Left renal cortex interstitium (tissue), 4 donors: Measurements from ENCODE around the gene APH1B. TPM values are rescaled to one million over a fixed set of nuclear protein-coding genes. Genes with fewer than 3 reads are reported as not detected.

ENCODE experiments used
- DNase-seq, 4 donors: peaks; one replicate each; pipeline ENCODE4 v3.0.0-alpha.2; 2013; ENCODE audit warnings: low read depth in 4 of 4, low spot score in 2 of 4, missing footprints in 1 of 4
- polyA plus RNA-seq, 4 donors: library from polyadenylated mRNA; unstranded; fragments of 120-200 nt; gene quantifications; one replicate each; pipeline ENCODE4 v1.2.1, GENCODE V29; 2013; ENCODE audit not compliant: insufficient read length in 4 of 4

The APH1B gene
- polyA plus RNA-seq, 4 donors: 16.9 to 19.1 (median 18.1) TPM

- no peak for DNase-seq
These were observed 71.0 kb downstream of the APH1B start for GRCh38 chr15:63348392-63348791.

GRCh38 chr15:63349156-63349555 lies 71.8 kb downstream of the APH1B start:
- no peak for DNase-seq

DNA sequence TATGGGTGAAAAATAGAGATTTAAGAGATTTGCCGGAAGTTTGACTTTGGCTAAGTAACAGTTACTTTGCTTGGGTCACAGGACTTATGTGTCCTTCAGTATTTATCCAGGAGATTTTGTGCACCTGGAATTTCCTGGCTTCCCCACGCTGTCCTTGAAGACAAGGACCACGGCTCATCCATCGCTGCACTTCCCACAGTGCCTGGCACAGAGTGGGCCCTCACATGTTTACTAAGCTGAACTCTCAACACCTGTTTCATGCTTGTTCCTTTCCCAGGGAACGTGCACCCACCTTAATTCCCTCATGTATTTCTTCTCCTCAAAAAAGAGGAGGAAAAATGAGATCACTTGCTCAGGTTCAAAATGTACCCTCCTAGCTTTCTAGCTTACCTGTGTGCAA lies 72.2 kb downstream of the APH1B start:
- no peak for DNase-seq

DNA sequence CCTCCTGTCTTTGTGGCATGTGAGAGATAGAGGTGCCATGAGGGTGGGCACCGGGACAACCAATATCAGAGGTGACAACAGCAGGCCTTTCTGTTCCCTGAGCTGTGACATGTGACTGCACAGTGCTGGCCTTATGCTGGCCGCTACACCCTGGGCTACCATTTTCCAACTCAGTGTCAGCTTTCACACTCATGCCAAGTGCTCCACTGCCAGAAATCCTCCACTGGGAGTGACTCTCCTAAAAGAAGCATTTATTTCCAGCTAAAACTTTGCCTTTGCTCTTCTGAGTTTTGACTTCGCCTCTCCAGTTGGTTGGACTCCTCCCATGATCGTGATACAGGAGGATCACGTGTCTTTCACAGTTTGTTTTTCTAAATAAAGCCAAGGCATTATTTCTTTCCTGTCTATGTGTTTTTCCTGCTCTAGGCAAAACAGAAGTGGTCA lies 72.8 kb downstream of the APH1B start:
- no peak for DNase-seq

DNA sequence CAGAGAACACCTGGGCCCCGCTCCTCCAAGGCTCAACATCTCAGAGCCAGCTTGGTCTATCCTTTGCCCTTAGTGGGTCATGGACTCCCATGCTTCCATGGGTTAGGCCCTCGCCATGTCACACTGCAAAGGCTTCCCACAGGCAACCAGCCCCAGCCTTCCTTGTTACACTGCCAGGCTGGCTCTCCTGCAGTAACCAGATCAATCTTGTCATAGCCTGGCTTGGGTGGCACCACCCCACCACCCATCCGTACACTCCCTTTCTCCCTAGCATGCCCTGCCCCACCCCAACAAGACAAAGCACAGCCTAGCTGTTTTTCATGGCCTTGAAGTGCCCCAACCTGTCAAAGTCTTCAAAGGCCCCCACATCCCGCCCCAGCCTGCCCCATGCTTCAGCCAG lies 73.8 kb downstream of the APH1B start:
- no peak for DNase-seq

DNA sequence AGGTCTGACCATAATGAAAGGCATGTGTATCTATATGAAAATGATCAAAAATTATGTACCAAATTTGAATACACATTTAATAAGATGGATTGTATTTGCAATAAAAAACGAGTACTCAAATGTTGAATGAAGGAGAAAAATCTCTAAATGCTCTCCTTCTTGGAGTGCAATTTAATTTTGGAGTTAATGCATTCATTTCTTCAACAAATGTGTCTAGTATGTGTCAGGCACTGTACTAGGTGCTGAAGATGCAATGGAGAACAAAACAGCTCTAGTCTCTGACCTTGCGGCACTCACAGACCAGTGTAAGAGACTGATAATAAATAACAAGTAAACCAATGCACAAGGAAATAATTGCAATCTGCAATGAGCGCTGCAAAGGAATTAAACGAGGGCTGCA lies 75.4 kb downstream of the APH1B start:
- DNase-seq: no peak

DNA sequence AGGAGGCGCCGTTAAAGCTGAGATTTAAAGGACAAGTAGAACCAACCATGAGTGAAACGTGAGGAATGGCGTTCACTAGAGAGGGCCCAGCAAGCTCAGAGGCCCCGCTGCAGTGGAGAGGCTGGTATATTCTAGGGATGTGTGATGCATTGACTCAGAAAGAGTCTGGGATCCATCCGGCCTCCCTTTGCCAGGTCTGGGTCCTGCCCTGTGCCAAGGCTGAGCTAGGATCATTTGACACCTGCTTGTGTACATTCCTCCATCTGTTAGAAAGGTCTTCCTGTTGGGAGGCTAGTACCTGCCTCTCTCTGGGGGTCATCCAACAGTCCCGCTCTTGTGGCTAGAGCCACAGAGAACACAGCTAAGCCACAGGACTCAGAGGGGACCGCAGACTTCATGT lies 75.9 kb downstream of the APH1B start:
- no peak for DNase-seq

DNA sequence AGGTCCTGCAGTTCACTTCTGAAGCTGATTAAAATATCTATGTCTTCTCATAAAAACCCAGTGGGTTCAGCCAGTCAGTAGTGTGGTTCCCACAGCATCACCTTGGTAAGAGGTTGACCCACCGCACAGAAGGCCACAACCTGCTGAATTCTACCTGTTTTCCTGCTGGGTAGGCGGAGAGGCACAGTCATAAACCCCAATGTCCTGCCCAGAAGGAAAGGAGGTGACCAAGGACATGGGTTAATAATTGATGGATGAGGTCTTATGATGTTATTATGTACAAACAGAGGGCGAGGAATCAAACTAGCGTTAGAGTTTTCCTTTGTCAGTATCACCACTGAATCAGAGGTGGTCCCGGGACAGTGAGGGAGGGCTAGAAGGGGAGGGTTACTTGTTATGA lies 76.5 kb downstream of the APH1B start:
- DNase-seq: no peak

DNA sequence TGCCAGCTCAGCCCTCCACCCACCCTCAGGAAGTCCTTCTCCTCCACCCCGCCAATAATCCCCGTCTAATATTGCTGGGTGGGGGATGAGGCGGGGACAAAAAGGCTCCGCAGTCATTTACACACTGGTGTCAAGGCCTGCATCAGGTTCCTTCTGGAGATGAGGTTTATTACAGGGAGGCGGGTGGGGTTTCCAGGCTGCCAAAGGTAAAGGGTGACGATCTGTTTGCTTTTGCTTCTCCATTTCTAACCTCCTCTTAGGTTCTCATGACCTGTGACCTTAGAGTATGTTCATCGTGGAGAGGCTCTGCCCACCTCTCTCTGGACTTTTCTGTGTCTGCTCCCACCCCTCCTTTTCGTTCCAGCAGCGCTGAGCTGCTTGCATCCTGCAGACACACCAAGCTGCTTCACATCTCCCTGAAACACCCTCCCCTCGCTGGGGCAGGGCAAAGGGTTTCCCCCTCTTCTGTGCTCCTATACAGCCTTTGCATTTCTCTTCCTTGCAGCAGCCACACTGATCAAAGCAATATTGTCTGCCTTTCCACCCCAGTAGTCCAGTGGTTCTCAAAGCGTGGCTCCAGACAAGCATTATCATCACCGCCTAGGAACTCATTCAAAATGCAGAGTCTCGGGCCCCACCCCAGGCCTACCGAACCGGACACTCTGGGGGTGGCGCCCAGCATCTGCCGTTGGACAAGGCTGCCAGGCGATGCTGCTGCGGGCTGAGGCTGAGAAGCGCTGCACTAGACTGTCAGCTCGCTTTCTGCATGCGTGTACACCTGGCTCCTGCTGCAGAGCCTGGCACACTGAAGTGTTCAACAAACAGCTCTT lies 77.6 kb downstream of the APH1B start:
- no peak for DNase-seq

DNA sequence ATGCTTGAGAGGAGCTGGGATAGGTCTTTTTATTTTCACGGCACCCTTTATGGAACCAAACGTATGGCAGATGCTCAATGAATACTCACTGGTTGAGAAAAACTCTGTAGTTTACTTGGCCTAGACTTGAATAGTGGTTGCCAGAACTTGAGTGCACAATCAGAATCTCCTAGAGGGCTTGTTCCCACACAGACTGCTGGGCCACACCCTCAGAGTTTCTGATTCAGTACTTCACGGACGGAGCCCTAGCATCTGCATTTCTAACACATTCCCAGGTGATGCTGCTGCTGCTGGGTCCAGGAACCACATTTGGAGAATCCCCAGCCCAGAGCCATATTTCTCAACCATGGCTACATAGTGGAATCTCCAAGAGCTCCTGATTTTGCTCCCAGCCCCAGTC lies 79.7 kb downstream of the APH1B start:
- no peak for DNase-seq

DNA sequence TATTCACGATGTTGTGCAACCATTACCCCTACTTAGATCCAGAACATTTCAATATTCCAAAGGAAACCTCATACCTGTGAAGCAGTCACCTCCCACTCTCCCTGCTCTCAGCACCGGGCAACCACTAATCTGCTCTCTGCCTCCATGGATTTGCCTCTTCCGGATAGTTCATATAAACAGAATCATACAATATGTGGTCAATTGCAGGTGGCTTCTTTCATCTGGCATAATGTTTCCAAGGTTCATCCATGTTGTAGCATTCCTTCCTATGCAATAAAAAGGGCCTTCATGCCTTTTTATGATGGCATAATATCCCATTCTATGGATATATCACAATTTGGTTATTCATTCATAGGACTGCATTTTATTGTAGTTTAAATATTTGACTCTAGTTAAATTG lies 80.3 kb downstream of the APH1B start:
- no peak for DNase-seq

DNA sequence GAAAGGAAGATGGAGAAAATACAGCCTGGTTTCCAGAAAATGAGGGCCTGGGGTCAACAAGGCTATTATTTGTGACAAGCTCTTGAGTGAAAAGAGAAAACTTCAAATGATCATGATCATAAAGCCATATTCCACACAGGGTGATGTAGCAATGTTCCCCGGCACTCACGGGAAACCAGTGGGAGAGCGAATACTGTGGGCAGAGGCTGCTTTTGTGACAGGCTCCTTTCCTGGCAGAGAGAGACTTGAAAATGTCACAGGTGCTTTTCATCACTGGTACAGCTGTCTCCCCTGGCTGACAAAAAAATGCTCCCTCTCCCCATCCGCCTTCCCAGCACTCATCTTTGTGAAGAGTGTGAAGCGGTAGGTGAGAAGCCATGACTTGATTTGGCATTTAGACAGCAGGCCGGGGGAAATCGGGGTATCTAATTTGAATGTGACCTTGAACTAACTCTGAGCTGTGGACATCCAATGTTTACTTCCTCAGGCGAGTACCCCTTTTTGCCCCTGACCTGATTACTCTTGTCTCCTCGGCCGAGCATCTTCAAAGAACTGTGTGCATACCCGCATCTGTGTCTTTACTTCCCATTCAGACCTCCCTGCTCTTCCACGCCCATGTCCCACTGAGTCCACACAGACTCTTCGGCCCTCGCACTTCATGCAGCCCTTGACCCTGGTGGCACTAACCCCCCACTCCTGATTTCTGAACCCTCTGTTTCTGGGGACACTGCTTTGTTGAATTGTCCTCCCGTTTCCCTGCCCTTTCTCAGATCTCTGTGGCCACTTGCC lies 81.0 kb downstream of the APH1B start:
- no peak for DNase-seq

Other genes starting within 250 kb of the APH1B start
- 100 to 1,000 TPM; 453 to 683 (median 526) TPM for gene TPM1, start 234.9 kb upstream of the APH1B start, polyA plus RNA-seq
- gene LACTB, start 155.7 kb upstream of the APH1B start, polyA plus RNA-seq: 10 to 100 TPM; 15.4 to 24.3 (median 18.8) TPM
- 100 to 1,000 TPM in 2 of 4 donors, 10 to 100 TPM in 2; 81.3 to 110 (median 100) TPM for gene RPS27L, start 120.1 kb upstream of the APH1B start, polyA plus RNA-seq
- gene RAB8B, start 88.0 kb upstream of the APH1B start, polyA plus RNA-seq: 10 to 100 TPM; 25.5 to 33.4 (median 30.9) TPM
- gene CA12, start 104.2 kb downstream of the APH1B start, polyA plus RNA-seq: 100 to 1,000 TPM; 123 to 146 (median 129) TPM
- gene USP3, start 227.0 kb downstream of the APH1B start, polyA plus RNA-seq: 10 to 100 TPM; 31.6 to 45.0 (median 37.8) TPM